ENCODE results near the gene STMN3. TPM values are rescaled to one million over a fixed set of nuclear protein-coding genes. Genes with fewer than 3 reads are reported as not detected.
"Not testable (repeated sequence)": the region's sequence is repeated elsewhere in the genome, so short reads cannot be mapped to it uniquely, and the experiment has no call there.

Gene STMN3
- total RNA-seq, 1 experiment from 2014 or later, result 27.9 TPM

GRCh38 chr20:63635431-63636141, 17.6 kb downstream of the STMN3 start:
- BruUV-seq (replicated peaks), result no TSS peak
- TF ChIP-seq CTCF (IDR thresholded peaks at IDR 0.05; ENCODE audit: insufficient read depth in 1 of 2, low read depth in 1 of 2, low read length in 1 of 2, severe bottlenecking in 1 of 2, unreplicated experiment in 1 of 2), result no peak
- ChIA-PET POLR2A (interaction anchor here (0.5 to 1.0 kb wide), 2 partner anchors 9 to 841 kb away, joined by 3 read pairs; partner anchors contain the start of gene GMEB2), CTCF (no interaction called here)
- intact Hi-C loops (cut with micrococcal nuclease; ENCODE audit: unreplicated experiment), result no loop called here
- Mint-ChIP-seq H3K27ac (ENCODE audit: unreplicated experiment) (no peak overlapping the region), H3K4me1 (ENCODE audit: low read depth, unreplicated experiment) (no peaks in the 10 kb centered on the region), H3K27me3 (ENCODE audit: insufficient read depth, unreplicated experiment) (no peaks in the 10 kb centered on the region), H3K9me3 (ENCODE audit: unreplicated experiment) (no peaks in the 10 kb centered on the region), H3K4me3 (ENCODE audit: unreplicated experiment) (no peak overlapping the region), H3K36me3 (ENCODE audit: insufficient read depth, unreplicated experiment) (peaks cover 6% of the 10 kb centered on the region)
- Histone ChIP-seq H3K27me3 (replicated peaks; ENCODE audit: control insufficient read depth, insufficient read depth, low read length) (no peaks in the 10 kb centered on the region), H3K36me3 (ENCODE audit: control insufficient read depth, insufficient read depth, low read length) (no peaks in the 10 kb centered on the region), H3K9me3 (no peaks in the 10 kb centered on the region), H3K4me3 (ENCODE audit: low read depth, low read length) (no peak overlapping the region), H3K4me1 (no peaks in the 10 kb centered on the region)
- DNase-seq, result no peak

- no peak overlapping the region for H3K27ac Mint-ChIP-seq (ENCODE audit: unreplicated experiment)
- no peaks in the 10 kb centered on the region for H3K9me3 ChIP-seq
- no peaks in the 10 kb centered on the region for H3K27me3 ChIP-seq (replicated peaks; ENCODE audit: control insufficient read depth, insufficient read depth, low read length)
- no TSS peak for BruUV-seq (replicated peaks)
- no peaks in the 10 kb centered on the region for H3K9me3 Mint-ChIP-seq (ENCODE audit: unreplicated experiment)
- no peak overlapping the region for H3K4me3 ChIP-seq (ENCODE audit: low read depth, low read length)
- no peak overlapping the region for H3K4me3 Mint-ChIP-seq (ENCODE audit: unreplicated experiment)
- intact Hi-C loops (cut with micrococcal nuclease; ENCODE audit: unreplicated experiment), result no loop called here
- H3K4me1 Mint-ChIP-seq (ENCODE audit: low read depth, unreplicated experiment), result peaks cover 2% of the 10 kb centered on the region
- ChIA-PET POLR2A (interaction anchor here (0.9 kb wide), 1 partner anchor 8 kb away, joined by 3 read pairs; no protein-coding TSS in a partner anchor), CTCF (no interaction called here)
- no peaks in the 10 kb centered on the region for H3K36me3 ChIP-seq (ENCODE audit: control insufficient read depth, insufficient read depth, low read length)
- no peaks in the 10 kb centered on the region for H3K27me3 Mint-ChIP-seq (ENCODE audit: insufficient read depth, unreplicated experiment)
- peaks cover 2% of the 10 kb centered on the region for H3K36me3 Mint-ChIP-seq (ENCODE audit: insufficient read depth, unreplicated experiment)
- peaks cover 3% of the 10 kb centered on the region; the same call in 1 of the 2 replicates for H3K4me1 ChIP-seq
- no peak for TF ChIP-seq CTCF (IDR thresholded peaks at IDR 0.05; ENCODE audit: insufficient read depth in 1 of 2, low read depth in 1 of 2, low read length in 1 of 2, severe bottlenecking in 1 of 2, unreplicated experiment in 1 of 2)
- no peak for DNase-seq
Observed at GRCh38 chr20:63633732-63634131, 19.5 kb downstream of the STMN3 start.

GRCh38 chr20:63631426-63631825, 21.8 kb downstream of the STMN3 start:
- CTCF ChIA-PET, result interaction anchor here (0.5 to 2.3 kb wide), 3 partner anchors 10 to 111 kb away, joined by 3 to 14 read pairs (median 3); partner anchors contain the start of gene PPDPF
- BruUV-seq (replicated peaks); H3K9me3 Mint-ChIP-seq (ENCODE audit: unreplicated experiment); H3K27me3 ChIP-seq (replicated peaks; ENCODE audit: control insufficient read depth, insufficient read depth, low read length); H3K9me3 ChIP-seq; H3K27me3 Mint-ChIP-seq (ENCODE audit: insufficient read depth, unreplicated experiment); H3K4me1 Mint-ChIP-seq (ENCODE audit: low read depth, unreplicated experiment); H3K4me3 Mint-ChIP-seq (ENCODE audit: unreplicated experiment); H3K4me3 ChIP-seq (ENCODE audit: low read depth, low read length); H3K36me3 ChIP-seq (ENCODE audit: control insufficient read depth, insufficient read depth, low read length); H3K27ac Mint-ChIP-seq (ENCODE audit: unreplicated experiment); DNase-seq; H3K4me1 ChIP-seq; intact Hi-C loops (cut with micrococcal nuclease; ENCODE audit: unreplicated experiment): not testable (repeated sequence)
- peaks cover 17% of the 10 kb centered on the region for H3K36me3 Mint-ChIP-seq (ENCODE audit: insufficient read depth, unreplicated experiment)
- POLR2A ChIA-PET, result interaction anchor here (0.7 kb wide), 1 partner anchor 683 kb away, joined by 8 read pairs; no protein-coding TSS in a partner anchor

- H3K4me1 ChIP-seq; H3K4me3 ChIP-seq (ENCODE audit: low read depth, low read length); H3K9me3 Mint-ChIP-seq (ENCODE audit: unreplicated experiment); H3K27ac Mint-ChIP-seq (ENCODE audit: unreplicated experiment); H3K27me3 Mint-ChIP-seq (ENCODE audit: insufficient read depth, unreplicated experiment); H3K27me3 ChIP-seq (replicated peaks; ENCODE audit: control insufficient read depth, insufficient read depth, low read length); H3K4me3 Mint-ChIP-seq (ENCODE audit: unreplicated experiment); DNase-seq; BruUV-seq (replicated peaks); intact Hi-C loops (cut with micrococcal nuclease; ENCODE audit: unreplicated experiment); POLR2A ChIA-PET; H3K9me3 ChIP-seq; H3K36me3 ChIP-seq (ENCODE audit: control insufficient read depth, insufficient read depth, low read length): not testable (repeated sequence)
- H3K36me3 Mint-ChIP-seq (ENCODE audit: insufficient read depth, unreplicated experiment), result peaks cover 18% of the 10 kb centered on the region
- H3K4me1 Mint-ChIP-seq (ENCODE audit: low read depth, unreplicated experiment), result peaks cover 10% of the 10 kb centered on the region
- CTCF ChIA-PET, result interaction anchor here (0.5 to 2.3 kb wide), 3 partner anchors 11 to 111 kb away, joined by 3 to 14 read pairs (median 3); partner anchors contain the start of gene PPDPF
Observed at GRCh38 chr20:63630956-63631355, 22.3 kb downstream of the STMN3 start.

All from Caco-2 (cell line).